Thoracic aorta (tissue), 2 donors: Measurements from ENCODE around the gene CDC42BPA. TPM values are rescaled to one million over a fixed set of nuclear protein-coding genes. Genes with fewer than 3 reads are reported as not detected.

Experiments
- ATAC-seq: fragments of 150-250 bp; one replicate; pipeline ENCODE4 v1.8.0; 2017; ENCODE audit warnings: low read depth; ENCODE audit not compliant: insufficient number of reproducible peaks, low FRiP score
- DNase-seq: peaks from one replicate; pipeline ENCODE4 v3.0.0-alpha.2; 2020; ENCODE audit warnings: low spot score
- H3K27ac ChIP-seq, 2 donors: fragments of 200-600 bp; sonication (generic); 1 replicate in 1 of 2; 2 replicates in 1 of 2; pipeline ENCODE4 v1.5.1; 2016; ENCODE audit warnings: mild to moderate bottlenecking in 2 of 2, moderate library complexity in 2 of 2
- H3K27me3 ChIP-seq: fragments of 200-600 bp; sonication (generic); replicated peaks from 2 replicates; pipeline ENCODE4 v1.6.0; 2016; ENCODE audit warnings: mild to moderate bottlenecking; ENCODE audit not compliant: insufficient read depth
- H3K36me3 ChIP-seq: fragments of 200-600 bp; sonication (generic); one replicate; pipeline ENCODE4 v1.5.1; 2016
- H3K4me1 ChIP-seq, 2 donors: fragments of 200-600 bp; sonication (generic); 1 replicate in 1 of 2; 2 replicates in 1 of 2; pipeline versions ENCODE4 v1.5.1 to v1.6.0; 2016; ENCODE audit warnings: low read depth in 2 of 2, mild to moderate bottlenecking in 1 of 2; ENCODE audit not compliant: control insufficient read depth in 1 of 2
- H3K4me3 ChIP-seq: fragments of 200-600 bp; sonication (generic); 2 replicates; pipeline ENCODE4 v1.5.1; 2016; ENCODE audit warnings: mild to moderate bottlenecking
- H3K9me3 ChIP-seq: fragments of 200-600 bp; sonication (generic); 2 replicates; pipeline ENCODE4 v1.5.1; 2016
- CTCF ChIP-seq: fragments of 200-600 bp; sonication (generic); IDR thresholded peaks from one replicate; pipeline ENCODE4 v1.5.1; 2019; ENCODE audit warnings: antibody characterized with exemption
- total RNA-seq, 2 donors: library from RNA; depleted of rRNA; stranded (reverse); fragments of >200 nt; gene quantifications; one replicate each; pipeline versions ENCODE4 v1.1.0 to v1.2.3, GENCODE V29; 2016

CDC42BPA gene
- total RNA-seq, 2 donors from 2014 or later: 62.4 to 89.7 TPM

GRCh38 chr1:227260433-227260832 is 57.9 kb downstream of the CDC42BPA start:
- peaks cover 0 to 9% of the 10 kb centered on the region in 2 donors for H3K4me1 ChIP-seq

GRCh38 chr1:227257964-227258363 is 60.3 kb downstream of the CDC42BPA start:
- no peak for TF ChIP-seq CTCF
- ATAC-seq: no peak
- no peak for DNase-seq
- no peaks in the 10 kb centered on the region for H3K27me3 ChIP-seq
- no peak overlapping the region for H3K27ac ChIP-seq
- peaks cover 0 to 9% of the 10 kb centered on the region in 2 donors for H3K4me1 ChIP-seq
- no peaks in the 10 kb centered on the region for H3K36me3 ChIP-seq
- no peaks in the 10 kb centered on the region for H3K9me3 ChIP-seq
- no peak overlapping the region for H3K4me3 ChIP-seq

More at GRCh38 chr1:227260433-227260832, 57.9 kb downstream of the CDC42BPA start:
- no peak for ATAC-seq
- no peak for DNase-seq
- Histone ChIP-seq H3K9me3 (no peaks in the 10 kb centered on the region), H3K27ac (no peak overlapping the region), H3K27me3 (no peaks in the 10 kb centered on the region), H3K36me3 (no peaks in the 10 kb centered on the region), H3K4me3 (no peak overlapping the region)
- no peak for TF ChIP-seq CTCF

GRCh38 chr1:227255086-227255732 is 63.1 kb downstream of the CDC42BPA start:
- Histone ChIP-seq H3K4me3 (no peak overlapping the region), H3K36me3 (no peaks in the 10 kb centered on the region), H3K9me3 (no peaks in the 10 kb centered on the region), H3K27me3 (no peaks in the 10 kb centered on the region), H3K27ac (no peak overlapping the region), H3K4me1 (no peaks in the 10 kb centered on the region)
- TF ChIP-seq CTCF: no peak
- no peak for DNase-seq
- ATAC-seq: no peak

GRCh38 chr1:227253065-227253464 is 65.2 kb downstream of the CDC42BPA start:
- Histone ChIP-seq H3K27ac (no peak overlapping the region), H3K36me3 (no peaks in the 10 kb centered on the region), H3K4me1 (no peaks in the 10 kb centered on the region), H3K4me3 (no peak overlapping the region), H3K27me3 (no peaks in the 10 kb centered on the region), H3K9me3 (no peaks in the 10 kb centered on the region)
- no peak for TF ChIP-seq CTCF
- DNase-seq (no peak), ATAC-seq (no peak)

- Histone ChIP-seq H3K27ac (no peak overlapping the region), H3K4me3 (no peak overlapping the region), H3K27me3 (no peaks in the 10 kb centered on the region), H3K4me1 (peaks cover 7 to 28% of the 10 kb centered on the region in 2 donors), H3K36me3 (peaks cover 3% of the 10 kb centered on the region), H3K9me3 (peaks cover 3% of the 10 kb centered on the region)
- DNase-seq (no peak), ATAC-seq (no peak)
- no peak for TF ChIP-seq CTCF
Measured at GRCh38 chr1:227245613-227246320, 72.5 kb downstream of the CDC42BPA start.
